Kidney (tissue), 14 donors: Measurements from ENCODE around the gene AGBL1. TPM values are rescaled to one million over a fixed set of nuclear protein-coding genes. Genes with fewer than 3 reads are reported as not detected.
A peak's percentile ranks its signal among the peaks of the same experiment; 100 is the strongest.

Source experiments
- DNase-seq, 5 donors: peaks; one replicate each; pipeline ENCODE4 v3.0.0-alpha.2; 2013 to 2020
- FAIRE-seq: peaks from 2 replicates; lab custom pipeline; 2012; peaks lifted over from hg19 to GRCh38; lab: Jason Lieb, UNC
- H3K27ac ChIP-seq, 2 donors: one replicate each; pipeline ENCODE4 v1.7.0; 2013; ENCODE audit warnings: low read depth in 2 of 2, low read length in 2 of 2, inconsistent platforms in 1 of 2
- H3K27me3 ChIP-seq: one replicate; pipeline ENCODE4 v1.7.1; 2013; ENCODE audit warnings: low read length, inconsistent platforms; ENCODE audit not compliant: control insufficient read depth, insufficient read depth
- H3K36me3 ChIP-seq, 3 donors: one replicate each; pipeline versions ENCODE4 v1.7.0 to v1.7.1; 2013; ENCODE audit warnings: low read length in 3 of 3, control low read depth in 1 of 3, inconsistent platforms in 1 of 3; ENCODE audit not compliant: insufficient read depth in 3 of 3, control insufficient read depth in 2 of 3
- H3K4me1 ChIP-seq, 3 donors: one replicate each; pipeline versions ENCODE4 v1.7.0 to v1.7.1; 2013; ENCODE audit warnings: low read length in 3 of 3, inconsistent platforms in 1 of 3, low read depth in 1 of 3; ENCODE audit not compliant: control insufficient read depth in 2 of 3, insufficient read depth in 2 of 3
- H3K4me3 ChIP-seq, 3 donors: one replicate each; pipeline versions ENCODE4 v1.7.0 to v1.8.1; 2013; ENCODE audit warnings: low read length in 3 of 3, control low read depth in 1 of 3, inconsistent platforms in 1 of 3
- H3K9ac ChIP-seq, 3 donors: one replicate each; pipeline versions ENCODE4 v1.7.0 to v1.7.1; 2013; ENCODE audit warnings: low read length in 3 of 3, control low read depth in 1 of 3, inconsistent platforms in 1 of 3
- H3K9me3 ChIP-seq, 3 donors: one replicate each; pipeline versions ENCODE4 v1.7.0 to v1.7.1; 2013; ENCODE audit warnings: low read length in 3 of 3, control low read depth in 1 of 3, inconsistent platforms in 1 of 3; ENCODE audit not compliant: control insufficient read depth in 2 of 3, insufficient read depth in 1 of 3
- CTCF ChIP-seq: IDR thresholded peaks from 3 replicates; pipeline ENCODE4 v1.5.1; 2012; ENCODE audit warnings: mild to moderate bottlenecking, moderate library complexity, borderline replicate concordance; ENCODE audit not compliant: insufficient read depth; ENCODE audit errors: extremely low read depth
- intact Hi-C: fragments of 100-400 bp; cut with DNase I; formaldehyde crosslinking; loops from one replicate; pipeline ENCODE4 v1.11.1; 2022
- polyA plus RNA-seq: library from polyadenylated mRNA; stranded (reverse); fragments of 350-450 nt; fragmentation: Illumina TruSeq; extraction: RNeasy Lipid Tissue Mini Kit (QIAGEN cat#74804); gene quantifications from one replicate; pipeline ENCODE4 v1.2.3, GENCODE V29; 2014; ENCODE audit warnings: low read depth, low replicate concordance; ENCODE audit not compliant: insufficient read depth
- total RNA-seq: library from RNA; stranded (reverse); fragmentation: NEBNext Ultra II Directional; extraction: Animal tissue kit (Norgen Biotek cat#: 25700); gene quantifications from one replicate; pipeline ENCODE4 v1.2.1, GENCODE V29; 2021
- donor health status: control.
- donor health status: control.
- donor health status: control.
- donor health status: control.
- donor health status: control.
- donor health status: DM: yes; HTN: yes; CAD: no.
- donor health status: Normal renal cell carcinoma (clear cell type).

AGBL1 gene
- total and polyA plus RNA-seq, 2 donors from 2014 or later = not detected

- no peak overlapping the region for H3K4me3 ChIP-seq
- H3K27ac ChIP-seq = no peak overlapping the region
- TF ChIP-seq CTCF = no peak
- H3K36me3 ChIP-seq = no peaks in the 10 kb centered on the region
- FAIRE-seq (no peak), DNase-seq (no peak)
- H3K27me3 ChIP-seq = no peaks in the 10 kb centered on the region
- H3K4me1 ChIP-seq = no peaks in the 10 kb centered on the region
- H3K9me3 ChIP-seq = no peaks in the 10 kb centered on the region
- no peak overlapping the region for H3K9ac ChIP-seq
- intact Hi-C loops = no loop called here
These were observed 523.8 kb downstream of the AGBL1 start for GRCh38 chr15:86603466-86603865.

- TF ChIP-seq CTCF = no peak
- FAIRE-seq (no peak), DNase-seq (peak in 1 of 5 donors; percentile 9)
- Histone ChIP-seq H3K27ac (no peak overlapping the region), H3K36me3 (no peaks in the 10 kb centered on the region), H3K4me1 (no peaks in the 10 kb centered on the region), H3K9ac (no peak overlapping the region), H3K27me3 (no peaks in the 10 kb centered on the region), H3K9me3 (no peaks in the 10 kb centered on the region), H3K4me3 (no peak overlapping the region)
- intact Hi-C loops = no loop called here
These were observed 529.0 kb downstream of the AGBL1 start for GRCh38 chr15:86608461-86609205.

- FAIRE-seq (no peak), DNase-seq (no peak)
- no peak overlapping the region for H3K27ac ChIP-seq
- H3K27me3 ChIP-seq = no peaks in the 10 kb centered on the region
- H3K9ac ChIP-seq = no peak overlapping the region
- TF ChIP-seq CTCF = no peak
- no peaks in the 10 kb centered on the region for H3K36me3 ChIP-seq
- H3K9me3 ChIP-seq = no peaks in the 10 kb centered on the region
- intact Hi-C loops = no loop called here
- no peak overlapping the region for H3K4me3 ChIP-seq
- no peaks in the 10 kb centered on the region for H3K4me1 ChIP-seq
These were observed 529.6 kb downstream of the AGBL1 start for GRCh38 chr15:86609275-86609674.
